NCI-H2196 treated with DMSO at 0.1 percent for 48 hours (cell line): ENCODE measurements around the gene GORAB.

ENCODE experiments used
- DNase-seq: peaks from one replicate; lab custom pipeline; 2025; ENCODE audit not compliant: unreplicated experiment; lab: John Stamatoyannopoulos, UW

GORAB gene

GRCh38 chr1:170537798-170538503 lies 6.0 kb downstream of the GORAB start:
- no peak for DNase-seq

DNA sequence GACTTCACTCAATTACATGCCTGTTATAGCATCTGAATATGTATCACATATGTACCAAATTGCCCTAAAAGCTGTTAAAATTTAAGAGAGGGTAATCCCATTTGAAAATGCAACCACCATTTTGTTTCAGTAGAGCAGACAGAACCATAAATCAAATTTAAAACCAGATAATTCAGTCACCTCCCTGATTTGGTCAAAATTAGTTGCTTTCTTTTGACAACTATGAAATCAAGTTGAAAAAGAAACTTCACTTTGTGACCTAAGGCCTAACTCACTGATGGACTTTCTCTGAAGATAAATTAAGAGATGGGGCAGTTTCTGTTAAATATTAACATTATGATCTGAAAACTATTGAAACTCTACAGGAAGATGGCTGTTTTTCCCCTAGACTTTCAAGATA lies 6.7 kb downstream of the GORAB start:
- no peak for DNase-seq

DNA sequence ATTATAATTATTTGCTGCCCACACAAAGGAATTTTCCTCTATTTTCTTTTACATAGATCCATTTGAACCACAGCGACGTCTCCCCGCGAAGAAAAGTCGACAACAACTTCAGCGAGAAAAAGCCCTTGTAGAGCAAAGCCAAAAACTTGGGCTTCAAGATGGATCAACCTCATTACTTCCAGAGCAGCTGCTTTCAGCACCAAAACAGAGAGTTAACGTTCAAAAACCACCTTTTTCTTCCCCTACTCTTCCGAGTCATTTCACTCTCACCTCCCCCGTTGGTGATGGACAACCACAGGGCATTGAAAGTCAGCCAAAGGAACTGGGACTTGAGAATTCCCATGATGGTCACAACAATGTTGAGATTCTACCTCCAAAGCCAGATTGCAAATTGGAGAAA lies 7.2 kb downstream of the GORAB start:
- DNase-seq: no peak

DNA sequence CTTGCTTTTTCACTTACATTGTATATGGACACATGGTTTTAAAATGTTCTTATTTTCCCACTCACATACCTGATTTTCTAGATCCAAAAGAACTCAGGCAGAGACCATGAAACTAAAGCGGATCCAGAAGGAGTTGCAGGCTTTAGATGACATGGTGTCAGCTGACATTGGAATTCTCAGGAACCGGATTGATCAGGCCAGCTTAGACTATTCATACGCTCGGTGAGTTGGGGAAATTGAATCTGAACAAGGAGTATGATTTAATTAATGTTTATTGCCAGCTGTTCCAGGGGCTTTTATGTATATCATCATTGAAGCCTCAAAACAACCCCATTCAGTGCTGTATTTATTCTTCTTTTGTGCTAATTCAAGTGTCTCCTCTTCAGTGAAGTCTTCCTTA lies 12.7 kb downstream of the GORAB start:
- DNase-seq: no peak

DNA sequence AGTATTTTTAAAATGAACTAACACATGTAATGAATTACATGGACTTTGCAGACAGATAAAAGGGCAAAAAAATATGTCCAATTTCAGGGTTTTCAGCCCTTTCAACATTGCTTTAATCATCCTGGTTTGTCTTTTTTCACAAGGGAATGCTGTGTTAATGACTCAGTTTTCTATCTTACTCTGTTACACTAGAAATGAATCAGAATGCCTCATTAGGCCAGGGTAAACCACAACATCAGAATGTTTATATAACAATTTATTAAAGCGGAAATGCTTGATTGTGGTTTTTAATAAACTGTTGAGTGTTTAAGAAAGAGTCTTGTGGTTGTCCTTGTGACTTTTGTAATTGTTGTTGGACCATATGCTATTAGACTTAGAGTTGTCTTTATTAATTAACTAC lies 13.5 kb downstream of the GORAB start:
- no peak for DNase-seq

DNA sequence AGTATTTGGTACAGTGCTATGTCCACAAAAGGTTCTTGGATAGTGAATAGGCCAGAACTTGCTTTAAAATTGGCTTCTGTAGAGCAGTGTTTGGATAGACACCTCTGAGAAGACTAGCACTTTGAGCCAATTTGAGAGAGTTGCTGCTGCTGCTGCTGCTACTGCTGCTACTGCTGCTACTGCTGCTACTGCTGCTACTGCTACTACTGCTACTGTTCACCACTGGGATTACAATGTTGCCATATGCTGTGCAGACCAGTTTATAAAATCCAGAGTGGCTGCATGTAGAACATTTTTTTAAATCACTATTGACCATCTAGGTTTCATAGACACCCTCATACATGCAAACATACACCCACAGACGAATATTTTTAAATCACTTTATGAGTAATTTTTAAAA lies 15.3 kb downstream of the GORAB start:
- DNase-seq: no peak

GRCh38 chr1:170548497-170548896 lies 16.5 kb downstream of the GORAB start:
- no peak for DNase-seq

DNA sequence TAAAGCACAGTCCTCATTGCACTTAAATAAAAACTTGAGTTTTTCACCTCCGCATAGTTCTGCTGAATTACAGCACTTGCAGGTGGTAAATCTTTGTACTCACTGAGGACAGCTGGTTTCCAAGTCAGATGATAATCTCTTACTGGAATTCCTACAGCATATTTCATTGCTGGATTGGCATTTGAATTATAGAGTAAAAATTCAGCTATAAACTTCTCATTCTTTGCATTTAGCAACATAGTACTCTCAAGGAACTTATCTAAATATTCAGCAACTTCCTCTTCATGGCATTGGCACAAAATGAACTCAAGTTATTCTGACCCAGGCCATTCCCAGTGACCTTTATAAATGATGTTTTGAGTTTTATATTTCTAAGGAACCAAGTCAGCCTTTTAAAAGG lies 23.4 kb downstream of the GORAB start:
- DNase-seq: no peak

DNA sequence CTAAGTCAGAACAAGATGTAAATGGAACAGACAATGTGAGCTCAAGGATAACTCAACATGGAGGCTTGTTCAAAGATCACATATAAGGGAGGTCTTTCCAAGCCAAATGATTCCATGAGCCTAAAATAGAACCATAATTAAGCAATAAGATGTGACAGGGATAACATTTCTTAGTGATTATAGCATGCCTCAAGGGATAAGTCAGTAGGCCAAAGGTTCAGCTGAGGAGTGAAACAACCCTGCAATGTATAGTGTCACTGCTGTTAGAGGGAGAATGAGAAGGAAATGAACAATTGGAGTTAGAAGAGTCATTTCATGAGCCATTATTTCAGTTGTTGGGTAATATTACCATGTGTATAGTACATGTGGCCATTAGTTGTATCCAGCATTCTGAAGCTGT lies 25.0 kb downstream of the GORAB start:
- DNase-seq: no peak

DNA sequence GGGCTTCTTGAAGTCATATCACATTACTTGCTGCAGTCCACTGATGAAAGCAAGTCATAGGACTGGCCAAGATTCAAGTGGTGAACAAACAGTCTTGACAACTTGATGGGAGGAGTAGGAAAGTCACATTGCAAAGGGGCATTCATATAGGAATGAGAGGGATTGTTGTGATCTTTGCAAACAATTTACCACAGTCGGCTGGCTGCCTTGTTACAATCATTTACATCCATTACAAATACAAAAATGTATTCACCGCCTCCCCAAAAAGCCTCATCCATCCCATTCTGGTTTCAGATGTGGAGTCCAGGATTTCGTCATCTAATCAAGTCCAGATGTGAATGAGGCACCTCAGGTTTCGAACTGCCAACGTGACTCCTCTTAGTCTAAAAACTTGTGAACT lies 26.8 kb downstream of the GORAB start:
- no peak for DNase-seq

GRCh38 chr1:170559166-170559565 lies 27.2 kb downstream of the GORAB start:
- no peak for DNase-seq

- DNase-seq: no peak
Observed at GRCh38 chr1:170560681-170561285, 28.8 kb downstream of the GORAB start.

- no peak for DNase-seq
Observed at GRCh38 chr1:170562646-170563338, 30.8 kb downstream of the GORAB start.

DNA sequence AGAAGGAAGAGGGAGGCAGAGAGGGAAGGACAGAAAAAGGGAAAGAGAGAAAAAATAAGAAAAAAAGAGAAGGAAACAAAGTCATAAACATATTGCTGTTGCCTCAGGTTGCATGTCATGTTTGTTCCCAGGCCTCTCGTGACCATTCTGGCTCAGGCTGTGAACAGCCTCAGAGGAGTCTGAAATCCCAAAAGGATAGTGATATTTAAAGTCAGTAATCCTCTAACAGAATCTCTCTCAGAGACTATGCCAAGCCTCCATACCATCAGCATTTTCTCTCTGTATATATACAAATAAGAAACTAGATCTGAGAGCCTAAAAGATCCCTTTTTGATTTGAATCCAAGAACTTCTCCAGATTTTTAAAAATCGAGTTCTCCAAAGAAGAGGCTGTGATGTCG lies 35.2 kb downstream of the GORAB start:
- DNase-seq: no peak

GRCh38 chr1:170568197-170568596 lies 36.2 kb downstream of the GORAB start:
- DNase-seq: no peak

GRCh38 chr1:170576980-170577379 lies 45.0 kb downstream of the GORAB start:
- DNase-seq: no peak

GRCh38 chr1:170578359-170578758 lies 46.4 kb downstream of the GORAB start:
- no peak for DNase-seq

DNA sequence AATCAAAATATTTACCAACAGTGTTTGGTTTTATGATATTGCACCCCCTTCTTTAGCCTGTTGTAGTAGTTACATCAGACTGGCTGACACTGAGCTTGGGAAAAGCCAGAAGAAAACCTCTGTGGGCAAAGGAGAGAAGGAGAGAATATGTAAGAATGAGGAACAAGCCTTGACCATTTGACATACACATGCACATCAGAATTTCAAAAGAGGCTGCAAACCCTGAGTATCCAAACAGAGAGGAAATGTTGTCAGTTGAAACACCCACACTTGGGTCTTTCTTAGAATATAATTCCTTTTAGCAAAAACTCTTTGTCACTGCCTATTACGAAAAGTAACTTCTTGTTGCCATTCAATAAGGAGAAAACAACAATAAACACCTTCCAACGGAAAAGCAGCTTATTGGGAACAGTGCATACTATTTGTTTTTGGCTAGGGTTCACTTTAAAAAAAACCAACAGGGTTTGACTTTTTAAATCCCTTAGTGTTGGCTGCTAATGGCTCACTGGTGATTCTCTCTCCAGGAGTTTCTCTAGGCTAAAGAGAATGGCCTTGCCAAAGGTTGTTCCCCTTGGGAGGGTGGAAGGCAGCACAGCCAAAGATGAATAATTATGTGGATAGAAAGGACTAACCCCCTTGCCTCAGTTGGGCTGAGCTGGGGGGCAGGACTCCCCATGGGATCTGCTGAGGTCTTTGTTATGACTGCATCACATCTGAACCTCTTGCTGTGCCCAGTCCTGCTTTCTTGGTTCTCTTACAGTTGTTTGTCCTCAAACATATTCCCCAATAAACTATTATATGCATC lies 48.9 kb downstream of the GORAB start:
- no peak for DNase-seq

DNA sequence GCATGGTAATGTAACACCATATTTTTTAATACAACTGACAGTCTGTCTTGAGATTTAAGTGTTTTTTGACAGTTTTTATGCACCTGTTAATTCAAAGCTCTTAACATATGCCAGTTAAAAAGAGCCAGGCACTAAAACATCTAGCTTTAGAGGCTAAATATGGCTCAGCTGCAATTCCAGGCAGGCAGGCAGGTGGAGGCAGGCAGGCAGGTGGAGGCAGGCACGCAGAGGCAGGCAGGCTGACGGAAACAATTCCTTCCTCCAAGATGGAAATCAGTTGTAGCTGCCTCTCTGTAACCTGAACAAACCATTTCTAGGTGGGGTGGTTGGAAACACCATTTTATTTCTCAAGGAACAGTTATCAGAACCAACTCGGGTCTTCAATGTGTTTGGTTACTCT lies 51.2 kb downstream of the GORAB start:
- no peak for DNase-seq

GRCh38 chr1:170586321-170587252 lies 54.6 kb downstream of the GORAB start:
- DNase-seq: no peak

- no peak for DNase-seq
Observed at GRCh38 chr1:170587253-170587593, 55.3 kb downstream of the GORAB start.
